GM18499 (cell line): Measurements from ENCODE around the gene PRKN.

ENCODE experiments used
- ATAC-seq: cut with Tn5 transposase; IDR thresholded peaks from one replicate; pipeline ENCODE4 v1.9.1; 2021; ENCODE audit warnings: moderate number of reproducible peaks; ENCODE audit not compliant: insufficient read depth, unreplicated experiment

PRKN gene

DNA sequence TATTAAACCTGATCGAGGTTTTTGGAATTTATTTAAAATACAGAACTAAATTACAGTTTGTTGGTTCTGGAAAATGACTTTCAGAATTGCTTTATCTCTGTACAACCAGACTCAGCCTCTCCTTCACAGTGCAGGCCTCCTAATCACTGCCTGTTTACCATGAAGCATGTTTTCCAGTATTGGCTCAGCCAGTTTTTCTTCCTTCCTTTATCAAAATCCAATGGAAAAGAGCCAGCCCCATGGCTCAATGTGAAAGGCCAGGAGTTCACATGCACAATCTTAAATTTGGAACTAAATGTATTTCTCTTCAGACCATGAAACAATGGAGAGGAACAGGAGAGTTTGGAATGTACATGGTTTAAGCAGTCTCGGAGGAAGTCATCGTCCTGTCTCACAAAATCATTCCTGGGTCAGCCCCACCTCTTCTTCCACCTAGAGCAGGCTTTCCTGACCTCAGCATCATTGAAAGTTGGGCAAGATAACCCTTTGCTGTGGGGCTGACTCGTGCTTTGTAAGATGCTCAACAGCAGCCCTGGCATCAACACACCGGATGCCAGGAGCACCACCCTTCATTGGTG lies 772.8 kb downstream of the PRKN start:
- no peak for ATAC-seq

DNA sequence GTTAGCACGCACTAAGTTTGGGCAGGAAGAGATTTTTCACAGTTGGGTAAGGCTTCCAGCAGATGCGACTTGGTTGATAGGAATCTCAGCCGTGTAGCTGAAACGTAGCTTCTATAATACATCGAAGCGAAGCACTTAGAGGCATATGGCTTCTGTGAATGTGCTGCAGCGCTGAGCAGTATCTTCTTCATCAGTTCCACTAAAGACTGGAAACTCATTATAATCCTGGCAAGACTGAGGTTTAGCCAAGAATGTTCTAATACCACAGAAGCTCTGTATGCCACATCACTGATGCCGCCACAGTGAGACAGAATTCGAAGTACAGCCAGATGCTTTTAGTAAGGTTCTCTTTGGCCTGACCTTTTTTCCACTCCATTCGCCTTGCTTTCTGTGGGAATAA lies 773.5 kb downstream of the PRKN start:
- ATAC-seq = no peak

DNA sequence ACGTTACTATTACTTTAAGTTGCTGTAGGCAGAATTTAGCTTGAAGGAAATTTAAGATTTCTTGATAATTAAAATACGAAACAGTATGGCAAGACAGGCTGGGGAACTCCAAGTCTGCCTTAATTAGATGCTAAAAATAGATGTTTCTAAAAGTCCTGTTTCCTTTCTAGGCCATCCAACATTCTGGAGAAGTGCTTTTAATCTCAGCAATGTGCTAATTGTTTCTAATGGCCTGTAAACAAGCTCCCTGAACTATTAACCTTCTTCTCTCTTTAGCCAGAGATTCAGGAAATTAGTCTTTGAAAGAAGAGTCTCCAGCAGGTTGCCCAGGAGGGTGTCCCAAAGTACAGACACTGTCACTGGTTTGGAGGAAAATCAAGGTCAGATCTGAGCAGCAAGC lies 776.4 kb downstream of the PRKN start:
- no peak for ATAC-seq

DNA sequence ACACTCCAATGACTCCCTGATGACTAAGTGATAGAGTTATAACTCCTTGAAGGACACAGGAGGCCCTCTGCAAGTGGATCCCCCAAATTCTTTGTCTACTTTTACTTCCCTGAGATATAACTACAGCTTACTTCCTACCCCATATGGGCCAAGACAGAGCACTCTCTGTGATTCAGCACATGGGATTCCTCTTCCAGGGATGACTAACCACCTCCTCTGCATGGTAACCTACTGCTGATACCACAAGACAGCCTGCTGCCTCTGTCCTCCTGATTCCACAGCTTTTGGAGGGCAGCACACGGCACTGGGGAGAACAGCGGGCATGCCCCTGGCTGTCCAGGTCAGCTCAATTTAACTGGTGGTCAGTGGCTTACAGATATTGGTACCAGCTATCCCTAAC lies 778.0 kb downstream of the PRKN start:
- ATAC-seq = no peak

DNA sequence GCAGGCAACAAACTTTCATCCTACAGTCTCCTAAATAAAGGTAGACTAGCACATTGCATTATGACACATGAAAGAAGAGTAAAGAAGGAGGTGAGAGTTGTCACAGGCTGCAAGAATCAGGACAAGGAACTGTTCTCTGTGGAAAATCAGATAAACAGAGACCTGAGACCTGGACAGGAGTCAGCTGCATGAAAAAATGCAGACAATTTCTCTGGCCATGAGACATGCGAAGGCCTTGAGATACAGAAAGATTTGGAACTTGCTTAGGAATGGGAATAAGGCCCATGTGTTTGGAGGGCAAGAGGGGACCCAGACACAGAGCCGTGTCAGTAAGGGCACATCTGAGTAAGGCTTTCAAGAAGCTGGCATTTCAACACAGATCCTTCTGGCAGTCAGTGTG lies 779.1 kb downstream of the PRKN start:
- no peak for ATAC-seq

DNA sequence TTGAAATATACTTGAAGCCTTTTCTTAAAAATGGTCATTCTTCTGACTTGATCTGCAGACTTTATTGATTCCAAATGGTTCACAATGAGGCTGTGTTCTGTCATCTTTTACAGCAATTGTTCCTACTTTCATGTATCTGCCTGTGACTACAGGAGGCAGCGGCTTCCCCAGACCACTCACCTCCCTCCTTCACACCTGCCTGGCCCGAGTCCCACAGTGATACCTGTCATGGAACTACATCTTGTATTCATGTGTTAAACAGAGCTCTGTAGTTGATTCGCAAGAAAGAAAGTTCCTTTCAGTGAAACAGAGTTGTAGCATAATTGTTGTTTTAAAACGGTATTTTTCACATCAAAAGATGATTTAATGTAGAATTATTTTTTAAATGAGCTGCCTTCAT lies 780.2 kb downstream of the PRKN start:
- no peak for ATAC-seq

DNA sequence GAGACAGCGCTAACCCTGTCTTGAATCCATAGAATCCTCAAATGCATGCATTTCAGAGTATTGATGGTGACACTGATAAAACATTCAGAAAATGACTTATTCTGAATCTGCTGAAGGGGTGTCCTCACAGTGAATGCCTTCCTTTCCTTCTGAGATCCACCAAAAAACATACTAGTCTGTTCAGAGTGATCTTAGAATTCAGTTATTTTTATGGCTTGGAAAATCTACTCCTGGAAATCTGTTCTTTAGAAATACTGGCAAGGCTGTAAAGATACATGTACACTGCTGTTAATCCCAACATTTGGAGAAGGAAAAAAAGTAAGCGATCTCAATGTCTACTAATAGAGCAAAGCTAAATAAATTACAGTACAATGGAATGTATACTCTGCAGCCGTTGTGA lies 781.1 kb downstream of the PRKN start:
- ATAC-seq = no peak

DNA sequence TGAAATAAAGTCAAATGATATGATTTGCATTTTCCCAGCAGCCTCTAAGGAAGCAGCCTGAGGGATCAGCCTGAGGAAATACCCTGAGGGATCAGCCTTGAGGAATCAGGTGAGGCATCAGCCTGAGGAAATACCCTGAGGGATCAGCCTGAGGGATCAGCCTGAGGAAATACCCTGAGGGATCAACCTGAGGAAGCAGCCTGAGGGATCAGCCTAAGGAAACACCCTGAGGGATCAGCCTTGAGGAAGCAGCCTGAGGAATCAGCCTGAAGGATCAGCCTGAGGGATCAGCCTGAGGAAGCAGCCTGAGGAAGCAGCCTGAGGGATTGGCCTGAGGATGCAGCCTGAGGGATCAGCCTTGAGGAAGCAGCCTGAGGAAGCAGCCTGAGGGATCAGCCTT lies 784.0 kb downstream of the PRKN start:
- ATAC-seq = no peak

DNA sequence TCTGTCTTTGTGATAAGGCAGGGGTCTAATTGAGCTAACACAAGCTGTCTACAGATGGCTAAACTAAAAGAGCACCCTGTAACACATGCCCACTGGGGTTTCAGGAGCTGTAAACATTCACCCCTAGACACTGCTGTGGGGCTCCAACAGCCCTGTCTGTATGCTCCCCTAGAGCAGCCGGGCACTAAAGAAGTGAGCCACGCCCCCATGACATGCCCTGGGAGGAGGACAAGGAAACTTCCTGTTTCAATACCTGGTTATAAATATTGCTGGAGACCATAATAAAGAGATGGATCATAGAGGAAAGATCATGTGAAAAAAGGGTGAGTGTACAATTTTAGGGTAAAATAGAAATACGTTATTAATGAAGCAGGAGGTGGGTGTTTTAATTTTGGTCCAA lies 786.0 kb downstream of the PRKN start:
- no peak for ATAC-seq

DNA sequence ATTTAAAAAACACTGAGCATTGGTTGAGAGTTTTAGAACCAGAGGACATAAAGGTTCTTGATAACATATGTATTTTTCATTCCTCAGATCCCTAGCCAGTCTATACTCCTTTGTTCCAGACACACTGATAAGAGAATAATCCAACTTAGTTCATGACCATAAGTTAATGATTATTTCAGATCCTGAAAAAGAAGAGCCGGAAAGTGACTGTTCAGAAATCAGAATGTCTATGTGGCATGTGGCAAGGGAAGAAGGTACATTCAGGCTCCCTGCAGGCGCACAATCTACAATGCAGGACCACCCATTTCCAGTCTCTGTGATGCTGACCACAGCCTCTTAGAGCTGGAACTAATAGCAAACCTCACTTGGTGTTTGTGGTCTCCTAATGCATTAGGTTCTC lies 787.0 kb downstream of the PRKN start:
- no peak for ATAC-seq

DNA sequence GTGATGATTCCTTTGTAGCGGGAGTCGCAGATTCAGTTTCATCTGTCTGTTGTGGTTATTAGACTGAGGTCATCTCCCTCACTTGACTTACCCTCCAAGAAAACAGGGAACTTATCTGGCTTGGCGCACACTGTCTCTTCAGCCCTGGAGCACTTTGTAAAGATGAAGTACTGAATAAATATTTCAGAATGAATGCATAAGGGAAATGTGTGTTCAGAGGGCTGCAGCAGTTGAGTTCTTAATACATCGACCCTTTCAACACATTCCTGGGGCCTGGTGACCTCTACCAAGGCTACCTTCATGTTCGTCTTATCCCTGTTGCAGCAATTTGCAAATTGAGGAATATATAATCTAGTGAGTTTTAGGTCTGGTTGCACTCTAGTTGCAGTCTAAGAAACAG lies 801.2 kb downstream of the PRKN start:
- no peak for ATAC-seq

DNA sequence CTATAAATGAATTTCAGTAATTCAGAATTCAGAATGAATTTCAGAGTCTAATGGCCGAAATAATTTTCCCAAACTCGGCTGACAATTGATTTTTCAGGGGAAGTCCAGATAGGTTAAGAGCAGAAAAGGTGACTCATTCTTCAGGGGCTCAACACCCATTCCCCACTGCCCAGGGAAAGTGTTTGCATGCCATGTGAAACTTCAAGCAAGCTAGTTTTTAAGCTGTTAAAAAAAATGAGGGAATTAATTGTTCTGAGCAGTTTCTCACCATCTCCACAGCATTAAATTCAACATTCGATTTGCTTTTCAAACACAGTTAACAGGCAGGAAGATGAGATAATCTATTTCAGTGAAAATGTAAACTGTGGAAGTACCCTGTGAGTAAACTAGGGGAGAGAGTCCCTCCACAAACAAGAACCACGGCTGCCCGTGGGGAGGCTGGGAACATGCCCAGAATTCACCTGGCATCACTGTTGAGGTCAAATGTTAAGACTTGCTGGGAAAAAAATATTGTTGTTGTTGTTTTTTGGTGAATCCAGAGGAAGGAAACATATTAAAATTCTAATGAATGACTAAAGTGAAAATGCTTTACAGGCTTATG lies 803.0 kb downstream of the PRKN start:
- ATAC-seq = no peak

DNA sequence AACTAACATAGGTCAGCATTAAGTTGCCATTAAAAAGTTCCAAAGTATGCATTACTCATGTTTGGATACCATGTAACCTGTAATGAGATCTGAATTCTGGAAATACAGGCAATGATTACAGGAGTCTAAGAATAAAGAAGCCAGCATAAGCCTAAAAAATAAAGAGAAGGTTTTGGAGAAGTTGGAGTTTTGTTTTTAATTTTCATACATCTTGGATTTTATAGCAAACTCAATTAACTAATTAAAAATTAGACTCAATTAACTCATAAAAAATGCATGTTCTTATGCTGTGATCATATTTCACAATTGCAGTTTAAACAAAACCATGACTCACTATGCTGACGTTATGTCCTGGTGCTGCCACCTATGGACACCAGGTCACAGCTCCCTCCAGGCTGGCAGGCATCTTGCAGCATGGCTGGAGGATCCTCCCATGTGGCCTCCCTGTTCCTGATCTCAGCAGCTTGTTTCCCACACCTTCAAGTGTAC lies 804.9 kb downstream of the PRKN start:
- no peak for ATAC-seq

DNA sequence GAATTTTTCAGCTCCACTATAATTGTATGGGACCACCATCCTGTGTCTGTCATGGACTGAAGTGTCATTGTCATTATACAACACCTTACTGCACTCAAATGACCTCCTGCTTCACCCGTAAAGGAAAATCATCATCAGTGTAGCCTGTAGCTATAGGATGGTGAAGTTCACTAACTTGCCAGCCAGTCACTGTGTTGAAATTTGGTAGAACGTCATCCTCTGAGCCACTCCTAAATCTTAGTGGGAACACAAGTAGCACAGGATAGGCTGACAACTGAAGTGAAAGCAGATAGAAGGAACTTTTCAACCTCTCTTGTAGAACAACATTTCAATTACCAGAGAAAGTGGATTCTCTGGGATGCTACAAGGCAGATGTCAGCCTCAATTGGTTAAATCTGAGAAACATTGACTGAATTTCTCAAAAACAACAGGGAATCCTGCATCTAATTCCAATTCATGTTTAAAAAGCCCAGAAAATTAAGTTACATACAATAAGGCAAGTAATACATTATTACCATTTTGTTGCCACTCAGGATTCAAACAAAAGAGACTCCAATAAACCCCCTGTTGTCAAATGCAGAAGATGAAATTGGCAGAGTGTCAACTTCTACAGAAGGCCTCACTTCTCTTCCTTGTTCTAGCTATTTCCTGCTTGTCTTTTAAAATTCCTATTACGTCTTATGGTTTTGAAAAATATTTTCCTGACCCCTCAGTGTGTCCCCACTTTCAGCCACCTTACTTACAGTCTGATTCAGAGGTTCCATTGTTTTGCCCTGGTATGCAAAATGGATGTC lies 805.8 kb downstream of the PRKN start:
- no peak for ATAC-seq

DNA sequence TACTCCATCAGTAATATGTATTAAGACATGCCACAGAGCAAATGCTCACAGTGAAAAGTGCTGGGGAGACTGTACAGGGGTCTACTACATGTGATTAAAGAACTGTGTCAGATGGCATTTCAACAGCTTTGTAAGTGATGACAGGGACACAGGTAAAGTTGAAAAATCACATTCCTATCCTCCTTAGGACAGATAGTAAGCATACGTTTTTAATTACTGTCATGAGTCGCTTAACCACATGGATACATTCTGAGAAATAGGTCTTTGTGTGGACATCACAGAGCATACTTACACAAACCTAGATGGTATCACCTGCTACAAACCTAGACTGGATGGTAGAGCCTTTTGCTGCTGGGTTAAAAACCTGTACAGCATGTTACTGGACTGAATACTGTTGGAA lies 807.9 kb downstream of the PRKN start:
- ATAC-seq = no peak

DNA sequence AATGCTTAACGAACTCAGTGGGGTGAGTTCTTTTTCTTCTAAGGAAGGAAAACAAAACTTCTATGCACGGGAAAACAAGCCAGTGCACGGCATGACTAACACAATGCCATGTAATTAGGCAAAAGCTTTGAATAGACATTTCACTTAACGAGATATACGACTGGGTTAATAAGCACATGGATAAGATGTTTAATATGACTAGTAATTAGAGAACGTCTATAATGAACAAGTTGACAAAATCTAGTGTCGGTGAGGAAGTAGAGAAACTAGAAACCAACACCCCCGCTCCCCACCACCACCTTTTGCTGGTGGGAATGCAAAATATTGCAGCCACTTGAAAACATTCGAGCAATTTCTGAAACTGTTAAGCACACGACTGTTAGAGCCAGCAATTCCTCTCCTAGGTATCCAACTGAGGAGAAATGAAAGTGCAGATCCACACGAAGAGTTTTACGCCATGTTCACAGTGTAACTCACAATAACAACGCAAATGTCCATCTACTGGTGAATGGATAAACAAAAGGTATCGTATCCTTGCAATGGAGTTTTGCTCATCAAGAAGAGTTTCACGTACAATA lies 808.8 kb downstream of the PRKN start:
- no peak for ATAC-seq

DNA sequence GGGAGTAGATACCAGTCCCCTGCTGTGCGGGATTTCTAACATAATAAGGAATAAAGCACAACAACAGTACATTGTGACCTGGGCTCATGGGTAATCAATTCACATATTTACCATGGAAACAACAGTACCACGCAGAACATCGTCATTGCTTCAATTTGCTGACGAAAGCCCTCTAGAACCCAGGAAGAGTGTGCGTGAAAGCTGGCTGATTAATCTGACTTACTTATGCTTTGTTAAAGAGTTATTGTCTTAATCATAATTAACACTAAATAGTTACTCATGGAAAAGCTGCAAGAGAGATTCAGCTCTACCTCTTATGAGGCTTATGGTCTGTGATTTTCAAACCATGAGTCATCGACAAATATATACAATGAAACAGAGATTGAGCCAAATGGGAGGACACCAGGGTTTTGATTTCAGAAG lies 809.4 kb downstream of the PRKN start:
- ATAC-seq = no peak

DNA sequence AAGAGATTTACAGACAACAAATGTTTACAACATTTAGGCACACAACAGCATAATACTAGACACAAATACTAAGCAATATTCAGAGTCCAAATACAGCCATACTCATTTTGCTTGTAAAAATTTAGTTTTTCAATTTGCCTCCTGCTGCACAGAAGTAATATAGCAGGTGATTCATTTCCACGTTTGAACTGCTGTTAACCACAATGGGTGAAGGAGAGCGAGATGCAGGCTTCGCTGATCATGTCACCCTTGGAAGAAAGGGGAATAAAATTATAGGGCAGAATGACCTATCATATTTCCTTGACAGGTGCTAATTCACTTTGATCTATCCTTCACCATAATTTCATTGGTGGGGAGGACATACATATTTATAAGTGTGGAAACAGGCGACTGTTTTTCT lies 809.9 kb downstream of the PRKN start:
- ATAC-seq = no peak

DNA sequence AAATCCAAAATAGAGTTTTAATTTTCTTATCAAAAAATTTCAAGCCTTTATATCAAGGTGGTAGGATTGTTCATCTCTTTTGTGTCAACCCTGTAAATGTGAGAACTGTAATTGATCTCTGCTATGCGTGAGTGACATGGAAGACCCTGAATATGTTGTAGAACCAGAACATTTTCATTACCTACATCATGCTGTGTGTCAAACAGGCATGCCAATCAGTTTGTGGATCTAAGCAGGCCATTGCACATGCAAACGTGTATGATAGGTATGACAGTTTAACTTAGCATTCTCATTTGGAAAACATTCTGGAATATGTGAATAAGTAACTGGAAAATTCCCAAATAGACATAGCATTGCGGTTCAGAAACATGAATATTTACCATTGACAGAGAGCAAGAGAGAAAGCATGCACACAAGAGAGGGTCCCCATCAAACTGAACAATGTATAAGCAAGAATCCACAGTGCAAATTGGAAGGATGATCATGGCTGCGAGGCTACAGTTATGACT lies 812.1 kb downstream of the PRKN start:
- ATAC-seq = no peak

DNA sequence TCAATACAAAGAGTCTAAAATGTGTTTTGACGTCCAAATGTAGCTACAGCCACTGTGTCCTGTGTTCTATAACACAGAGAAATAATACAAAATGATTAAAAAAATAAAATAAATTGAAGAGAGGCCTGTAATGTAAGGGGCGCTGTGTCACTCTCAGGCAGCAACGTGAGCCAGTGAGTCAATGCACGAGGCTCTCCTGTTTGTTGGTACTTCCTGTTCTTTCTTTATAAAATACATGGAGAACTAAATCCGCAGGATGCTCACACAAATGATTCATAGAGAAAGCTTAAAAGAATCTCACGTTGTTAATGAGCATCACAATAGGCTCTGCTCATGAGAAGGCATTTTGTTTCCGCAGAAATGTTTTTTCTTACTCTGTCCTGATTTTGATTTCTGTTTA lies 818.7 kb downstream of the PRKN start:
- no peak for ATAC-seq

DNA sequence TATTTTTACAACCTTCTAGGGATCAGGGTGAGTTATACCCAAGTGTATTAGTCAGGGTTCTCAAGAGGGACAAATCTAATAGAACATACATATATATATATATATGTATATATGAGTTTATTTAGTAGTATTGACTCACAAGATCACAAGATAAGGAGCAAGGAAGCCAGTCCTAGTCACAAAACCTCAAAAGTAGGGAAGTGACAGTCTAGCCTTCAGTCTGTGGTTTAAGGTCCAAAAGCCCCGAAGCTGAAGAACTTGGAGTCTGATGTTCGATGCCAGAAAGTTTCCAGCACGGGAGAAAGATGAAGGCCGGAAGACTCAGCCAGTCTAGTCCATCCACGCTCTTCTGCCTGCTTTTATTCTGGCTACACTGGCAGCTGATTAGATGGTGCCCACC lies 821.0 kb downstream of the PRKN start:
- no peak for ATAC-seq
